Measurements from ENCODE around the gene EIF4A3. TPM values are rescaled to one million over a fixed set of nuclear protein-coding genes. Genes with fewer than 3 reads are reported as not detected.

EIF4A3 gene
- total and polyA plus RNA-seq, 2 experiments from 2014 or later: 81.7 to 107 TPM

GRCh38 chr17:80145076-80146075, 1.6 kb downstream of the EIF4A3 start:
- no peaks in the 10 kb centered on the region for H3K27me3 ChIP-seq
- no peak overlapping the region for H2AFZ ChIP-seq
- DNase-seq (ENCODE audit: low spot score): no peak
- peak overlapping the region; percentile 72 for H3K4me3 ChIP-seq
- H3K9me3 ChIP-seq (ENCODE audit: low read depth): no peaks in the 10 kb centered on the region
- TF ChIP-seq EZH2 (IDR thresholded peaks at IDR 0.05; ENCODE audit: borderline replicate concordance) (no peak), CTCF (IDR thresholded peaks at IDR 0.05; ENCODE audit: poor library complexity) (no peak), EZH2phosphoT487 (IDR thresholded peaks at IDR 0.05; ENCODE audit: low read depth, severe bottlenecking, unreplicated experiment) (no peak)
- H3K4me1 ChIP-seq (ENCODE audit: insufficient read depth): peaks cover 9% of the 10 kb centered on the region
- H3K27ac ChIP-seq: no peak overlapping the region
- peak overlapping the region; percentile 90 for H3K4me2 ChIP-seq
- H4K20me1 ChIP-seq (ENCODE audit: insufficient read depth, poor library complexity, severe bottlenecking): peaks cover 28% of the 10 kb centered on the region
- no peaks in the 10 kb centered on the region for H3K36me3 ChIP-seq (replicated peaks; ENCODE audit: insufficient read depth, low read depth)
- H3K9me2 ChIP-seq (replicated peaks; ENCODE audit: insufficient read depth): no peaks in the 10 kb centered on the region
- H3K79me2 ChIP-seq: peaks cover 68% of the 10 kb centered on the region
- WGBS (ENCODE audit: low lambda C conversion rate, missing lambda C conversion rate): 62% methylated on average over 10 of the region's 10 CpGs

GRCh38 chr17:80142929-80143328, 4.0 kb downstream of the EIF4A3 start:
- no peak for DNase-seq (ENCODE audit: low spot score)
- Histone ChIP-seq H3K27me3 (no peaks in the 10 kb centered on the region), H4K20me1 (ENCODE audit: insufficient read depth, poor library complexity, severe bottlenecking) (peaks cover 28% of the 10 kb centered on the region), H3K4me2 (no peak overlapping the region), H3K4me3 (no peak overlapping the region), H3K79me2 (peaks cover 48% of the 10 kb centered on the region), H3K36me3 (replicated peaks; ENCODE audit: insufficient read depth, low read depth) (no peaks in the 10 kb centered on the region), H2AFZ (no peak overlapping the region), H3K9me2 (replicated peaks; ENCODE audit: insufficient read depth) (no peaks in the 10 kb centered on the region), H3K27ac (no peak overlapping the region), H3K4me1 (ENCODE audit: insufficient read depth) (peaks cover 9% of the 10 kb centered on the region), H3K9me3 (ENCODE audit: low read depth) (no peaks in the 10 kb centered on the region)
- TF ChIP-seq EZH2 (IDR thresholded peaks at IDR 0.05; ENCODE audit: borderline replicate concordance): no peak
- TF ChIP-seq CTCF (IDR thresholded peaks at IDR 0.05; ENCODE audit: poor library complexity): no peak
- TF ChIP-seq EZH2phosphoT487 (IDR thresholded peaks at IDR 0.05; ENCODE audit: low read depth, severe bottlenecking, unreplicated experiment): no peak
- 89% methylated on average over 5 of the region's 6 CpGs for whole genome bisulfite sequencing (ENCODE audit: low lambda C conversion rate, missing lambda C conversion rate)

- Histone ChIP-seq H3K79me2 (peaks cover 45% of the 10 kb centered on the region), H2AFZ (no peak overlapping the region), H3K9me3 (ENCODE audit: low read depth) (no peaks in the 10 kb centered on the region), H3K4me3 (no peak overlapping the region), H3K27me3 (no peaks in the 10 kb centered on the region), H3K9me2 (replicated peaks; ENCODE audit: insufficient read depth) (no peaks in the 10 kb centered on the region), H3K27ac (no peak overlapping the region), H3K4me1 (ENCODE audit: insufficient read depth) (peaks cover 9% of the 10 kb centered on the region), H3K36me3 (replicated peaks; ENCODE audit: insufficient read depth, low read depth) (no peaks in the 10 kb centered on the region), H3K4me2 (no peak overlapping the region), H4K20me1 (ENCODE audit: insufficient read depth, poor library complexity, severe bottlenecking) (peaks cover 28% of the 10 kb centered on the region)
- DNase-seq (ENCODE audit: low spot score): no peak
- TF ChIP-seq CTCF (IDR thresholded peaks at IDR 0.05; ENCODE audit: poor library complexity) (no peak), EZH2phosphoT487 (IDR thresholded peaks at IDR 0.05; ENCODE audit: low read depth, severe bottlenecking, unreplicated experiment) (no peak), EZH2 (IDR thresholded peaks at IDR 0.05; ENCODE audit: borderline replicate concordance) (no peak)
- WGBS (ENCODE audit: low lambda C conversion rate, missing lambda C conversion rate): 96% methylated on average over 7 of the region's 7 CpGs
Measured at GRCh38 chr17:80141463-80142165, 5.3 kb downstream of the EIF4A3 start.

Data from hepatocyte (in vitro differentiated cells).